Measurements from ENCODE around the gene CAPNS1. TPM values are rescaled to one million over a fixed set of nuclear protein-coding genes. Genes with fewer than 3 reads are reported as not detected.
"Not testable (repeated sequence)": the region's sequence is repeated elsewhere in the genome, so short reads cannot be mapped to it uniquely, and the experiment has no call there.

CAPNS1 gene
- total RNA-seq, 4 donors from 2014 or later = 179 to 235 (median 213) TPM

- no peak overlapping the region for H3K27ac ChIP-seq
- H3K9me3 ChIP-seq = no peaks in the 10 kb centered on the region
- no peak overlapping the region for H3K4me3 ChIP-seq
- peaks cover 3 to 97% (median 4%) of the 10 kb centered on the region in 3 donors for H3K36me3 ChIP-seq
- peaks cover 0 to 36% (median 10%) of the 10 kb centered on the region in 4 donors for H3K4me1 ChIP-seq
- H3K27me3 ChIP-seq = no peaks in the 10 kb centered on the region
- DNase-seq (ENCODE audit: low spot score in 2 of 2) = no peak
- no peak for TF ChIP-seq EP300 (IDR thresholded peaks at IDR 0.05)
- no peak for TF ChIP-seq POLR2A (IDR thresholded peaks at IDR 0.05)
- TF ChIP-seq CTCF (IDR thresholded peaks at IDR 0.05) = no peak
- WGBS, 2 donors = 85 to 89% methylated on average over 18 of the region's 18 CpGs
Observed at GRCh38 chr19:36120984-36121358, 18.9 kb upstream of the CAPNS1 start.

DNA sequence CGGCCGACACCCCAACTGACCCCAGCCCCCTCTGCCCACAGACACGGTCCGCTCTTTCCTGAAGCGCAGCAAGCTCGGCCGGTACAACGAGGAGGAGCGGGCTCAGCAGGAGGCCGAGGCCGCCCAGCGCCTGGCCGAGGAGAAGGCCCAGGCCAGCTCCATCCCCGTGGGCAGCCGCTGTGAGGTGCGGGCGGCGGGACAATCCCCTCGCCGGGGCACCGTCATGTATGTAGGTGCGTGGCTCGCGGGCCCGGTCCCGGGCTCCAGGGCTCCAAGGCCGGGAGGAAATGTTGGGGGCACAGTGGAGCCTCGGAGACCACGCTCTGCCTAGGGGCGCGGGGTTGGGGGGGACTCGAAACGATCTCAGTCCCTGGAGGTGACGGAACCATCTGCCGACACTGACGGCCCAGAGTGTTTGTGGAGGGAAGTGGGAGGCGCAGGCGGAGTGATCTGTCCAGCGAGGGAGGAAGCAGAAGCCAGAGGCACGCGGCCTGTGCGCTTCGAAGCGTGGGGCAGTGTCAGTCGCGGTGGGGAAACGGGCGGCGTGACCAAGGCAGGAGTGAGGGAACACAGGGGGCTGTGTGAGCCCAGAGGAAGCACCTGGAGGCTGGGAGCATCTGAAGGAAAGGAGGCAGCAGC, 18.3 kb upstream of the CAPNS1 start:
- Histone ChIP-seq H3K27ac (no peak overlapping the region), H3K9me3 (no peaks in the 10 kb centered on the region), H3K27me3 (no peaks in the 10 kb centered on the region), H3K36me3 (peaks cover 4 to 94% (median 4%) of the 10 kb centered on the region in 3 donors), H3K4me1 (peaks cover 0 to 30% (median 4%) of the 10 kb centered on the region in 4 donors), H3K4me3 (no peak overlapping the region)
- TF ChIP-seq EP300 (IDR thresholded peaks at IDR 0.05) = no peak
- no peak for TF ChIP-seq CTCF (IDR thresholded peaks at IDR 0.05)
- TF ChIP-seq POLR2A (IDR thresholded peaks at IDR 0.05) = no peak
- WGBS, 2 donors = 83 to 90% methylated on average over 48 to 49 of the region's 49 CpGs
- DNase-seq (ENCODE audit: low spot score in 2 of 2) = no peak

DNA sequence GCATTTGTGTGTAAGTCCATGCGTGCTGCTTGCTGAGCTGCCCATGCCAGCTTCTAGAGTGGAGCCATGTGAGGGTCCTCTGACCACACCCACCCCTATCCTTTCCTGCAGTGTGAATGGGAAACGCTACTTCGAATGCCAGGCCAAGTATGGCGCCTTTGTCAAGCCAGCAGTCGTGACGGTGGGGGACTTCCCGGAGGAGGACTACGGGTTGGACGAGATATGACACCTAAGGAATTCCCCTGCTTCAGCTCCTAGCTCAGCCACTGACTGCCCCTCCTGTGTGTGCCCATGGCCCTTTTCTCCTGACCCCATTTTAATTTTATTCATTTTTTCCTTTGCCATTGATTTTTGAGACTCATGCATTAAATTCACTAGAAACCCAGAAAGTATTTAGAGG, 14.3 kb upstream of the CAPNS1 start:
- no peaks in the 10 kb centered on the region for H3K9me3 ChIP-seq
- no peak for DNase-seq (ENCODE audit: low spot score in 2 of 2)
- no peak for TF ChIP-seq POLR2A (IDR thresholded peaks at IDR 0.05)
- no peak for TF ChIP-seq CTCF (IDR thresholded peaks at IDR 0.05)
- TF ChIP-seq EP300 (IDR thresholded peaks at IDR 0.05) = no peak
- H3K4me3 ChIP-seq = no peak overlapping the region
- no peak overlapping the region for H3K27ac ChIP-seq
- peaks cover 4 to 57% (median 4%) of the 10 kb centered on the region in 3 donors for H3K36me3 ChIP-seq
- no peaks in the 10 kb centered on the region for H3K27me3 ChIP-seq
- 83 to 84% methylated on average over 9 of the region's 9 CpGs for WGBS, 2 donors
- peaks cover 0 to 18% (median 7%) of the 10 kb centered on the region in 4 donors for H3K4me1 ChIP-seq

- H3K4me1 ChIP-seq = peaks cover 0 to 18% (median 7%) of the 10 kb centered on the region in 4 donors
- H3K9me3 ChIP-seq = no peaks in the 10 kb centered on the region
- peak overlapping the region; percentile 27 to 59 (median 52) for H3K4me3 ChIP-seq
- H3K27me3 ChIP-seq = no peaks in the 10 kb centered on the region
- H3K36me3 ChIP-seq = peaks cover 4 to 29% (median 4%) of the 10 kb centered on the region in 3 donors
- peak overlapping the region; percentile 60 to 92 (median 90) for H3K27ac ChIP-seq
- no peak for TF ChIP-seq EP300 (IDR thresholded peaks at IDR 0.05)
- no peak for DNase-seq (ENCODE audit: low spot score in 2 of 2)
- WGBS, 2 donors = 8 to 12% methylated on average over 10 of the region's 10 CpGs
Observed at GRCh38 chr19:36128392-36128736, 11.5 kb upstream of the CAPNS1 start.

DNA sequence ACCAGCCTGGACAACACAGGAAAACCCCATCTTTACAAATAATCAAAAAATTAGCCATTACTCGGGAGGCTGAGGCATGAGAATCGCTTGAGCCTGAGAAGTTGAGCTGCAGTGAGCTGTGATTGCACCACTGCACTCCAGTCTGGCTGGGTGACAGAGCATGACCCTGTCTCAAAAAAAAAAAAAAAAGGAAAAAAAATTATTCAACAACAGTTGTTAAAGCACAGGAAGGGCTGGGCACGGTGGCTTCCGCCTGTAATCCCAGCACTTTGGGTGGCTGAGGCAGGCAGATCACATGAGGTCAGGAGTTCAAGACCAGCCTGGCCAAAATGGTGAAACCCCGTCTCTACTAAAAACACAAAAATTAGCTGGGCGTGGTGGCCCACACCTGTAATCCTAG, 8.6 kb upstream of the CAPNS1 start:
- H3K27ac ChIP-seq; DNase-seq (ENCODE audit: low spot score in 2 of 2); H3K9me3 ChIP-seq; H3K4me3 ChIP-seq; H3K36me3 ChIP-seq; H3K27me3 ChIP-seq: not testable (repeated sequence)
- WGBS, 2 donors = 67 to 69% methylated on average over 6 of the region's 6 CpGs
- peaks cover 0 to 20% (median 7%) of the 10 kb centered on the region in 4 donors for H3K4me1 ChIP-seq

GRCh38 chr19:36134867-36135266, 5.0 kb upstream of the CAPNS1 start:
- not testable (repeated sequence) for H3K4me3 ChIP-seq; DNase-seq (ENCODE audit: low spot score in 2 of 2); H3K9me3 ChIP-seq; H3K27ac ChIP-seq; H3K36me3 ChIP-seq; H3K27me3 ChIP-seq
- H3K4me1 ChIP-seq = peaks cover 0 to 24% (median 4%) of the 10 kb centered on the region in 4 donors
- 88 to 94% methylated on average over 3 to 4 of the region's 4 CpGs for WGBS, 2 donors
